Colonic mucosa (tissue), 4 donors: ENCODE data around the gene VWC2. TPM values are rescaled to one million over a fixed set of nuclear protein-coding genes. Genes with fewer than 3 reads are reported as not detected.

ENCODE experiments used
- DNase-seq: peaks from one replicate; pipeline ENCODE4 v3.0.0-alpha.2; 2020
- H3K27ac ChIP-seq: fragments of 200-600 bp; one replicate; pipeline ENCODE4 v1.8.0; 2021
- H3K27me3 ChIP-seq: fragments of 200-600 bp; one replicate; pipeline ENCODE4 v1.8.0; 2021
- H3K36me3 ChIP-seq: fragments of 200-600 bp; one replicate; pipeline ENCODE4 v1.8.0; 2021
- H3K4me1 ChIP-seq: fragments of 200-600 bp; one replicate; pipeline ENCODE4 v1.8.0; 2021; ENCODE audit warnings: mild to moderate bottlenecking
- H3K4me3 ChIP-seq: fragments of 200-600 bp; one replicate; pipeline ENCODE4 v1.8.0; 2021
- H3K9ac ChIP-seq, 2 donors: one replicate each; pipeline ENCODE4 v1.7.0; 2013; ENCODE audit warnings: control low read depth in 2 of 2, low read depth in 2 of 2, low read length in 2 of 2
- H3K9me3 ChIP-seq: fragments of 200-600 bp; one replicate; pipeline ENCODE4 v1.8.0; 2021
- CTCF ChIP-seq: fragments of 200-600 bp; IDR thresholded peaks from one replicate; pipeline ENCODE4 v1.8.0; 2022; ENCODE audit warnings: antibody characterized with exemption, mild to moderate bottlenecking
- intact Hi-C: fragments of 100-400 bp; cut with DNase I; formaldehyde crosslinking; loops from one replicate; pipeline ENCODE4 v1.14.1; 2022
- total RNA-seq, 2 donors: library from RNA; stranded (reverse); fragmentation: NEBNext Ultra II Directional in 1 of 2; extraction: Animal tissue kit (Norgen Biotek cat#: 25700) in 1 of 2; gene quantifications; one replicate each; pipeline ENCODE4 v1.2.1, GENCODE V29; 2021
- donor health status: healthy.
- donor health status: DM: no; HTN: no; CAD: no.
- donor health status: DM: no; HTN: no; CAD: no.

VWC2 gene
- total RNA-seq, 2 donors from 2014 or later, result 0.08 to 0.10 TPM

- intact Hi-C loops, result no loop called here
- H3K4me1 ChIP-seq, result no peaks in the 10 kb centered on the region
- no peak overlapping the region for H3K9ac ChIP-seq
- H3K9me3 ChIP-seq, result no peaks in the 10 kb centered on the region
- no peaks in the 10 kb centered on the region for H3K36me3 ChIP-seq
- DNase-seq, result no peak
- peaks cover 28% of the 10 kb centered on the region for H3K27me3 ChIP-seq
- H3K27ac ChIP-seq, result no peak overlapping the region
- no peak for TF ChIP-seq CTCF
- no peak overlapping the region for H3K4me3 ChIP-seq
These were observed 2.6 kb upstream of the VWC2 start for GRCh38 chr7:49770838-49771237.

GRCh38 chr7:49771427-49772176, 1.8 kb upstream of the VWC2 start:
- intact Hi-C loops, result no loop called here
- Histone ChIP-seq H3K4me3 (no peak overlapping the region), H3K4me1 (no peaks in the 10 kb centered on the region), H3K36me3 (no peaks in the 10 kb centered on the region), H3K9me3 (no peaks in the 10 kb centered on the region), H3K9ac (no peak overlapping the region), H3K27me3 (peaks cover 32% of the 10 kb centered on the region), H3K27ac (no peak overlapping the region)
- no peak for TF ChIP-seq CTCF
- DNase-seq, result no peak

GRCh38 chr7:49772916-49773217, 571 bp upstream of the VWC2 start:
- intact Hi-C loops, result no loop called here
- Histone ChIP-seq H3K4me3 (peak overlapping the region; percentile 45), H3K9ac (no peak overlapping the region), H3K9me3 (no peaks in the 10 kb centered on the region), H3K36me3 (no peaks in the 10 kb centered on the region), H3K27me3 (peaks cover 32% of the 10 kb centered on the region), H3K4me1 (no peaks in the 10 kb centered on the region), H3K27ac (no peak overlapping the region)
- no peak for DNase-seq
- TF ChIP-seq CTCF, result no peak

- no peaks in the 10 kb centered on the region for H3K9me3 ChIP-seq
- no peak overlapping the region for H3K9ac ChIP-seq
- H3K27ac ChIP-seq, result no peak overlapping the region
- H3K27me3 ChIP-seq, result peaks cover 35% of the 10 kb centered on the region
- peak overlapping the region; percentile 45 for H3K4me3 ChIP-seq
- DNase-seq, result no peak
- H3K36me3 ChIP-seq, result no peaks in the 10 kb centered on the region
- intact Hi-C loops, result no loop called here
- H3K4me1 ChIP-seq, result no peaks in the 10 kb centered on the region
- no peak for TF ChIP-seq CTCF
These were observed 559 bp downstream of the VWC2 start for GRCh38 chr7:49773936-49774458.

DNA sequence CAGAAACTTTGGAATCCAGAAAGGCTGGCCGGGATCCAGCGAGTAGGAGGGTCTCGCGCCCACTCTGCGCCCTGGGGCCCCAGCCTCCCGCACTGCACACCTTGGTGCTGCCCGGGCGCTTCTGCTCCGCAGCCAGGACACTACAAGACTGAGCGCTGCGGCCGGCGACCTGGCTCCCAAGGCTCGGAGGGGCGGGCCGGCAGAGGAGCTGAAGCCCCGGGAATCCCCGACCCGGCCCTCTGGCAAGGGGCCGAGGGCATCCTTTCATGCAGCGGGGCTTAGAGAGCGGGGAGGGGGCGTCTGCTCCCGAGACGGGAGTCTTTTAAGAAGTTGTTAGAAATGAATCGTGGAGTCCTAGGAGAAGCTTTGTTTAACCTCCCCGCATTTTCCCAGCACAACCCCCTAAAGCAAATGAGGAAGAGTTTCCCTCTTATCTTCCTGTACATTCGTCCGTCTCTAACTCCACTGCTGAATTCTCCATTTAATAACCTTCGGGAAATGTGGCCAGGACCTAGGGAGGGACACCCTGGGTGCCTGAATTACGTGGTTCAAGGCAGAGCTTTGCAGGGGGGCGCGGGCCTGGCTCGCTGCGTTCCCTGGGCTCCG, 1.1 kb downstream of the VWC2 start:
- Histone ChIP-seq H3K9ac (peak overlapping the region in 1 of 2 donors; percentile 19), H3K9me3 (no peaks in the 10 kb centered on the region), H3K4me1 (no peaks in the 10 kb centered on the region), H3K36me3 (no peaks in the 10 kb centered on the region), H3K27me3 (peaks cover 35% of the 10 kb centered on the region), H3K4me3 (peak overlapping the region; percentile 45), H3K27ac (no peak overlapping the region)
- intact Hi-C loops, result no loop called here
- no peak for TF ChIP-seq CTCF
- DNase-seq, result peak; percentile 29
